NT2/D1 (cell line): ENCODE data around the gene HLA-DOA.

Experiments
- DNase-seq: peaks from one replicate; pipeline ENCODE4 v3.0.0-alpha.2; 2011; ENCODE audit warnings: low read depth, low spot score
- H3K27me3 ChIP-seq: 2 replicates; pipeline ENCODE4 v1.6.0; 2011; ENCODE audit warnings: mild to moderate bottlenecking; ENCODE audit not compliant: insufficient read length, insufficient read depth
- H3K36me3 ChIP-seq: 2 replicates; pipeline ENCODE4 v1.6.1; 2011; ENCODE audit warnings: mild to moderate bottlenecking, low read length, mixed read lengths; ENCODE audit not compliant: insufficient read depth, insufficient read length
- H3K4me1 ChIP-seq: 2 replicates; pipeline ENCODE4 v1.5.1; 2011; ENCODE audit not compliant: insufficient read depth, insufficient read length
- H3K4me3 ChIP-seq: 2 replicates; pipeline ENCODE4 v1.5.1; 2011; ENCODE audit warnings: low read depth; ENCODE audit not compliant: insufficient read length
- H3K9ac ChIP-seq: 2 replicates; pipeline ENCODE4 v1.6.0; 2011; ENCODE audit warnings: low read depth; ENCODE audit not compliant: insufficient read length
- H3K9me3 ChIP-seq: 2 replicates; pipeline ENCODE4 v1.5.1; 2011; ENCODE audit warnings: mild to moderate bottlenecking, low read length; ENCODE audit not compliant: insufficient read depth
- SUZ12 ChIP-seq: IDR thresholded peaks from 2 replicates; pipeline ENCODE4 v1.6.1; 2011; ENCODE audit not compliant: insufficient read length, insufficient read depth; ENCODE audit errors: extremely low read depth
- YY1 ChIP-seq: IDR thresholded peaks from 2 replicates; pipeline ENCODE4 v1.6.1; 2011; ENCODE audit not compliant: insufficient read length, insufficient read depth
- ZNF274 ChIP-seq: IDR thresholded peaks from 2 replicates; pipeline ENCODE4 v1.6.1; 2011; ENCODE audit warnings: mild to moderate bottlenecking, low read depth, low read length

Gene HLA-DOA

DNA sequence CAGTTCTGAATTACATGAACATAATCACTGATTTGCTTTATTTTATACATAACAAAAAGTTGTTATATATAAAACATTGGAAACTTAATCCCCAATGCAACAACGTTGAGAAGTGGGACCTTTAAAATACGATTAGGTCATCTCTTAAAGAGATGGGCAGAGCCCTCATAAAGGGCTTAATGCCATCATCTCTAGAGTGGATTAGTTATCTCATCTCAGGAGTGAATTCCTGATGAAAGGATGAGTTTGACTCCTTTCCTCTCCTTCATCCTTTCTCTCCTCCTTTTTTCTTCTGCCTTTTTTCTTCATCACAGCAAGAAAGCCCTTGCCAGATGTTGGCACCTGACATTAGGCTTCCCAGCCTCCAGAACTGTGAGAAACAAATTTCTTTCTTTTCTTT, 13.9 kb downstream of the HLA-DOA start:
- H3K4me3 ChIP-seq = no peak overlapping the region
- no peak for TF ChIP-seq ZNF274
- TF ChIP-seq SUZ12 = no peak
- TF ChIP-seq YY1 = no peak
- H3K9me3 ChIP-seq = no peaks in the 10 kb centered on the region
- H3K36me3 ChIP-seq = no peaks in the 10 kb centered on the region
- no peak overlapping the region for H3K9ac ChIP-seq
- no peaks in the 10 kb centered on the region for H3K4me1 ChIP-seq
- no peak for DNase-seq
- peaks cover under 1% of the 10 kb centered on the region for H3K27me3 ChIP-seq

DNA sequence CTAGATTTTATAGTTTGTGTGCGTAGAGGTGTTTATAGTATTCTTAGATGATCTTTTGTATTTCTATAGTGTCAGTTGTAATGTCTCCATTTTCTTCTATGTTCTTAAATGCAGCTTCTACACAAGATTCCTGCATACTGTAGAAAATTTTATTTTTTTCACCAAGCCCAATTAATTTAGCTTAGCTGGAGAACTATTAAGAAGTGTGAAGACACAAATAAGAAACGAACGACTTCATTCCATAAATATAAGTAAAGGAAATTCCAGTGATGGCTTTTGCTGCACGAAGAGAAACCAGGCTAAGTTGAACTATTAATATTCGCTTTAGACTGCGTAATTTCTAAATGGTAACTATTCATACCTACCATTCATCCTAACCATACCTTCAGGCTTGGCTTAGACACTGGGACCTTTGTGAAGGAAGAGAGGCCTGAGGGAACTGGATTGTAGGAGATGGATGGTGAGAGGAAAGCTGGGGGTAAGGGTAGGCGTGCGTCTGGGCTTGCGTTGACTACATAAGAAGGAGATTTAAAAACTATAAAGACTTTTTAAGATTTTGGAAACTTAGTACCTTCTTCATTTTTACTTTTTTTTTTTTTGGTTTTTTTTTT, 15.9 kb downstream of the HLA-DOA start:
- no peaks in the 10 kb centered on the region for H3K4me1 ChIP-seq
- H3K9ac ChIP-seq = no peak overlapping the region
- H3K4me3 ChIP-seq = no peak overlapping the region
- H3K27me3 ChIP-seq = no peaks in the 10 kb centered on the region
- no peaks in the 10 kb centered on the region for H3K9me3 ChIP-seq
- no peak for DNase-seq
- TF ChIP-seq SUZ12 = no peak
- H3K36me3 ChIP-seq = no peaks in the 10 kb centered on the region

DNA sequence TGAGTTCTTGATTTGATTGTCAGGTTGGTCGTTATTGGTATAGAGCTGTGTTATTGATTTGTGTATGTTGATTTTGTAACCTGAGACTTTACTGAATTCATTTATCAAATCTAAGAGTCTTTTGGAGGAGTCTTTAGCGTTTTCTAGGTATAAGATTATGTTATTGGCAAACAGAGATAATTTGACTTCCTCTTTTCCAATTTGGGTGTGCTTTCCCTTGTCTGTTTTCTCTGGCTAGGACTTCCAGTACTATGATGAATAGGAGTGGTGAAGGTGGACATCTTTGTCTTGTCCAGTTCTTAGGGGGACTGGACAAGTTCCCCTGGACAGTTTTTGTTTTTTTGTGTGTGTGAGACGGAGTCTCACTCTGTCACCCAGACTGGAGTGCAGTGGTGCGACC, 17.4 kb downstream of the HLA-DOA start:
- H3K36me3 ChIP-seq = no peaks in the 10 kb centered on the region
- no peak overlapping the region for H3K4me3 ChIP-seq
- H3K9ac ChIP-seq = no peak overlapping the region
- no peaks in the 10 kb centered on the region for H3K4me1 ChIP-seq
- H3K27me3 ChIP-seq = no peaks in the 10 kb centered on the region
- no peak for TF ChIP-seq YY1
- no peak for TF ChIP-seq SUZ12
- DNase-seq = no peak
- H3K9me3 ChIP-seq = no peaks in the 10 kb centered on the region

DNA sequence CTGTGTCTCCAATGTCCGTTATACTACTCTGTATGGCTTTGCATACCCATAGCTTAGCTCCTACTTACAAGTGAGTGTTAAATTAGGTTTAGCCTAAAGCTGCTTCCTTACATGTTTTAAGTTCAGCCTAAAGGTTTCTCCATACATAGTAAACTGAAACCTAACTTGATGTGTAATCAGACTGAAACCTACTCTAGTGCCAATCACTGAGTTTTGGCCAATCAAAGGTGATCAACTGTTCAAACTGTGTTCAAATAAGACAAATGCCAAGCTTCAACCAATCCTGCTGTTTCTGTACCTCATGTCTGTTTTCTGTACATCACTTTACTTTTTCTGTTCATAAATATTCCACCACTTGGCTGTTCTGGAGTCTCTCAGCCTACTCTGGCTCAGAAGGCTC, 20.0 kb downstream of the HLA-DOA start:
- H3K36me3 ChIP-seq = no peaks in the 10 kb centered on the region
- H3K9me3 ChIP-seq = no peaks in the 10 kb centered on the region
- DNase-seq = no peak
- no peaks in the 10 kb centered on the region for H3K27me3 ChIP-seq
- TF ChIP-seq YY1 = no peak
- TF ChIP-seq SUZ12 = no peak
- no peak for TF ChIP-seq ZNF274
- H3K4me1 ChIP-seq = no peaks in the 10 kb centered on the region
- no peak overlapping the region for H3K4me3 ChIP-seq
- no peak overlapping the region for H3K9ac ChIP-seq

DNA sequence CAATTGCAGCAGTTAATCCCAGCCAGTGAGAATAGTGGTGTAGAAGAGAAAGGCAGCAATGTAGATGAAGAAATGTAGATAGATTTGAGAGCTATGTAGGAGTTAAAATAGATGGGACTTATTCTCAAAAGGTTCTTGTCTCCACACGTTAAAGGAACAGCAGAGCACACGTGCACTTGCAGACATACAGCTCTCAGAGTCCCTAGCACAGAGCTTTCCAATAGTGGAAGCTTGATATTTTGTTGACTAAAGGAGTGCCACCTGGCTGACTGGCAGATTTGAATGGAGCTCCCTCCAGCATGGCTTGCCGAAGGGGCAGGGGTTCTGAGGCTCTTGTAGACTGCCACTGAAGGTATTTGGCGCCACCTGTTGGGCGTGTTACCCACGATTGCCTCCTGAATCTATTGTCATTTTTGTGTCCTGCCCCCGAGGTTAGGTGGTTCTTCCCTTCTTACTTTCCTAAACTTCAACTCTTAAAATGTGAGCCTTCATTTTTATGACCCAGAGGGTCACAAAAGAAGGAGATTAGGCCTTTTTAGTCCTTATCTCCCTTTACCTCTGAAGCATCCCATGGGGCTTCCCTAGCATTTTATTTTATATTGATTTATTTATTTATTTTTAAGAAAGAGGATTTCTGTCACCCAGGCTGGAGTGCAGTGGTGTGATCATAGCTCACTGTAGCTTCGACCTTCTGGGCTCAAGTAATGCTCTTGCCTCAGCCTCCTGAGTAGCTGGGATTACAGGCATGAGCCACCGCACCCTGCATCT, 24.6 kb downstream of the HLA-DOA start:
- peak; percentile 77 for DNase-seq
- Histone ChIP-seq H3K36me3 (peaks cover 23% of the 10 kb centered on the region), H3K4me1 (no peaks in the 10 kb centered on the region), H3K9me3 (no peaks in the 10 kb centered on the region), H3K9ac (no peak overlapping the region), H3K4me3 (no peak overlapping the region), H3K27me3 (no peaks in the 10 kb centered on the region)
- TF ChIP-seq SUZ12 (no peak), ZNF274 (no peak)

DNA sequence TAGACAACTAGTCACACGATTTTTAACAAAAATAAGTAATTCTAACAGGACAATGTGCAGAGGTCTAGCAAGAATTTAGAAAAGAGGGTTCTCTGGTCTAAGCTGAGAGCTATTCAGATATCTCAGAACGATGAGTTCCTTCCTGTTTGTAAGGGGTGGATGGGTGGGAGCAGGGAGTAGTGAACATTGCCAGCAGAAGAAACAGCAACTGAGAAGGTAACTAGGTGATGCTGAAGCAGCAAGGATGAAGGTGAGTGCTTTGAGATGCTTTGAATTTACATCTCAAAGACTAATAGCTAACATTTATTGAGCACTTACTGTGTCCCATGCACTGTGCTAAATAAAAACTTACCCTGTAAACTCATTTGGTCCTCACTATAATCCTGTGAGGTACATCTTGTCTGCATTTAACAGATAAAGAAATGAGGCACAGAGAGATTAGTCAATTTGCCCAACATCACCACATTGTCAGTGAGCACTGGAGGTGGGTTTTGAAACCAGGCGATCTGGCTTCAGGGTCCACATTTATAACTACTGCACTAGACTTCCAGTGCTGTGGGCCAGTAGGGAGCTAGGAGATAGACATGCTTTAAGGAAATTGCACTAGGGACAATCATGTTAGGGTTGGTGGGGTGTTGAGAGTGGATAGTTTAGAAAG, 25.3 kb downstream of the HLA-DOA start:
- Histone ChIP-seq H3K4me1 (no peaks in the 10 kb centered on the region), H3K9ac (no peak overlapping the region), H3K36me3 (peaks cover 29% of the 10 kb centered on the region), H3K4me3 (no peak overlapping the region), H3K27me3 (no peaks in the 10 kb centered on the region), H3K9me3 (no peaks in the 10 kb centered on the region)
- TF ChIP-seq YY1 = no peak
- no peak for TF ChIP-seq ZNF274
- TF ChIP-seq SUZ12 = no peak
- no peak for DNase-seq

DNA sequence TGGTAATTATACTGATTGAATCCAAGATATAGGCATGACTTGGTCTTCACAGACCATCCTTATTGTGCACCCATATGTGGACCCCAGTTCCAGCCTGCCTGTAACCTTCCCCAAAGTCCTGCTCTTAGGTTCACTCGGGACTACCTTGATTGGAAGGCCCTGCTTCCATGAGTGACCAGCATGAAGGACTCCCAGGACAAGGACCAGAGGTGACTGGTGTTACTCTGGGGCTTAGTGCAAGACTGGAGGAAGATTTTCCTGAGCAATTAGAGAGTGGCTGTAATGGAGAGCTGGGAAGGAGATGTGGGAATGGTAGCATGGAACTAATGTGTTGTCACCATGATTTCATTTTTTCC, 25.9 kb downstream of the HLA-DOA start:
- Histone ChIP-seq H3K9ac (no peak overlapping the region), H3K4me3 (no peak overlapping the region), H3K9me3 (no peaks in the 10 kb centered on the region), H3K4me1 (no peaks in the 10 kb centered on the region), H3K27me3 (no peaks in the 10 kb centered on the region), H3K36me3 (peaks cover 34% of the 10 kb centered on the region)
- no peak for DNase-seq
- TF ChIP-seq ZNF274 (no peak), YY1 (no peak), SUZ12 (no peak)
